ENCODE measurements around the gene CA4. TPM values are rescaled to one million over a fixed set of nuclear protein-coding genes. Genes with fewer than 3 reads are reported as not detected.

Gene CA4
- total RNA-seq, 1 donor from 2014 or later = 0.26 TPM

- Mint-ChIP-seq H3K9me3 (no peaks in the 10 kb centered on the region), H3K27me3 (ENCODE audit: low read depth) (peaks cover 40% of the 10 kb centered on the region), H3K27ac (ENCODE audit: unreplicated experiment) (no peak overlapping the region), H3K4me1 (peaks cover 25% of the 10 kb centered on the region), H3K4me3 (peak overlapping the region; percentile 96), H3K36me3 (ENCODE audit: low read depth) (peaks cover 4% of the 10 kb centered on the region)
- no peak for DNase-seq (ENCODE audit: low read depth, low spot score)
- no peak for TF ChIP-seq CTCF (conservative IDR thresholded peaks at IDR 0.05)
These were observed 15.2 kb upstream of the CA4 start for GRCh38 chr17:60134396-60135150.

GRCh38 chr17:60135151-60135950, 14.4 kb upstream of the CA4 start:
- TF ChIP-seq CTCF (conservative IDR thresholded peaks at IDR 0.05) = no peak
- peak overlapping the region; percentile 96 for H3K4me3 Mint-ChIP-seq
- peaks cover 48% of the 10 kb centered on the region for H3K27me3 Mint-ChIP-seq (ENCODE audit: low read depth)
- H3K4me1 Mint-ChIP-seq = peaks cover 25% of the 10 kb centered on the region
- H3K9me3 Mint-ChIP-seq = no peaks in the 10 kb centered on the region
- H3K36me3 Mint-ChIP-seq (ENCODE audit: low read depth) = peaks cover 4% of the 10 kb centered on the region
- peak overlapping the region; percentile 69 for H3K27ac Mint-ChIP-seq (ENCODE audit: unreplicated experiment)
- peak; percentile 68 for DNase-seq (ENCODE audit: low read depth, low spot score)

- Mint-ChIP-seq H3K27ac (ENCODE audit: unreplicated experiment) (no peak overlapping the region), H3K9me3 (no peaks in the 10 kb centered on the region), H3K36me3 (ENCODE audit: low read depth) (peaks cover 4% of the 10 kb centered on the region), H3K4me1 (peaks cover 30% of the 10 kb centered on the region), H3K27me3 (ENCODE audit: low read depth) (peaks cover 56% of the 10 kb centered on the region), H3K4me3 (peak overlapping the region; percentile 96)
- DNase-seq (ENCODE audit: low read depth, low spot score) = no peak
- no peak for TF ChIP-seq CTCF (conservative IDR thresholded peaks at IDR 0.05)
These were observed 13.7 kb upstream of the CA4 start for GRCh38 chr17:60135951-60136666.

DNA sequence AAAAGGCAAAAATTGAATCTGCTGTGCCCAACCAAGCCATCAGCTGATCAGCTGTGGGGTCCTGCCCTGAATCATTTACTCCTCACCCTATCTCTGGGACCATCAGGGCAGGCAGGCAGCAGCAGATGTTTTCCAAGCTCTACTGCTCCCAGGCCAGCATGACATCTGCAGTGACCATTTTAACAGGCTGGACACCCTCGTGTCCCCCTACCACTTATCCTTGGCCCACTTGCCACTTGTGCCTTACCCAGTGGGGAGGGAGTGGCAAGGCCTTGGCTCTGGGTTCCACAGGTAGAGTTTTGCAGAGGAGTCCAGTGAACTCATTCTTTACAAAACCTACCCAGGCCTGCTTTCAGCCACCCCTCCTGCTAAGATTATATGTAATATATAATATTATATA, 12.0 kb upstream of the CA4 start:
- H3K4me1 Mint-ChIP-seq = peaks cover 43% of the 10 kb centered on the region
- H3K4me3 Mint-ChIP-seq = no peak overlapping the region
- H3K36me3 Mint-ChIP-seq (ENCODE audit: low read depth) = no peaks in the 10 kb centered on the region
- H3K27ac Mint-ChIP-seq (ENCODE audit: unreplicated experiment) = no peak overlapping the region
- no peak for TF ChIP-seq CTCF (conservative IDR thresholded peaks at IDR 0.05)
- H3K27me3 Mint-ChIP-seq (ENCODE audit: low read depth) = peaks cover 72% of the 10 kb centered on the region
- no peaks in the 10 kb centered on the region for H3K9me3 Mint-ChIP-seq
- DNase-seq (ENCODE audit: low read depth, low spot score) = no peak

- no peaks in the 10 kb centered on the region for H3K9me3 Mint-ChIP-seq
- no peak for DNase-seq (ENCODE audit: low read depth, low spot score)
- H3K27me3 Mint-ChIP-seq (ENCODE audit: low read depth) = peaks cover 84% of the 10 kb centered on the region
- no peak overlapping the region for H3K27ac Mint-ChIP-seq (ENCODE audit: unreplicated experiment)
- H3K4me3 Mint-ChIP-seq = peak overlapping the region; percentile 59
- no peak for TF ChIP-seq CTCF (conservative IDR thresholded peaks at IDR 0.05)
- H3K36me3 Mint-ChIP-seq (ENCODE audit: low read depth) = no peaks in the 10 kb centered on the region
- H3K4me1 Mint-ChIP-seq = peaks cover 53% of the 10 kb centered on the region
These were observed 10.9 kb upstream of the CA4 start for GRCh38 chr17:60138769-60139437.
